ENCODE data around the gene LRRC36. TPM values are rescaled to one million over a fixed set of nuclear protein-coding genes. Genes with fewer than 3 reads are reported as not detected.
A peak's percentile ranks its signal among the peaks of the same experiment; 100 is the strongest.

LRRC36 gene
- polyA plus RNA-seq, 3 donors: 0.65 to 3.2 (median 1.8) TPM

GRCh38 chr16:67399749-67400704 lies 73.4 kb downstream of the LRRC36 start:
- Mint-ChIP-seq H3K9me3 (peaks cover 0 to 2% (median 0%) of the 10 kb centered on the region in 7 donors), H3K4me3 (no peak overlapping the region), H3K4me1 (peaks cover 14% of the 10 kb centered on the region), H3K36me3 (no peaks in the 10 kb centered on the region), H3K27ac (no peak overlapping the region), H3K27me3 (ENCODE audit: low read depth in 3 of 3) (peaks cover 2 to 24% (median 7%) of the 10 kb centered on the region in 3 donors)
- Histone ChIP-seq H3K27ac (ENCODE audit: low read depth in 1 of 2, low read length in 2 of 2) (no peak overlapping the region), H3K27me3 (ENCODE audit: control insufficient read depth in 2 of 2, insufficient read depth in 2 of 2, low read length in 2 of 2) (no peaks in the 10 kb centered on the region), H3K9ac (ENCODE audit: insufficient read depth, low read length, poor library complexity, severe bottlenecking) (no peak overlapping the region), H3K4me1 (ENCODE audit: control insufficient read depth in 1 of 2, insufficient read depth in 2 of 2, low read length in 2 of 2) (peaks cover 22 to 26% of the 10 kb centered on the region in 2 donors), H4K20me1 (ENCODE audit: insufficient read depth, low read length) (peaks cover 9% of the 10 kb centered on the region), H3K4me2 (replicated peaks; ENCODE audit: extremely low read depth, low read length, poor library complexity, severe bottlenecking) (no peak overlapping the region), H3K4me3 (replicated peaks in 1 of 3; ENCODE audit: low read depth in 2 of 3, low read length in 3 of 3) (no peak overlapping the region), H3K79me2 (ENCODE audit: insufficient read depth, low read length) (no peaks in the 10 kb centered on the region), H2AFZ (ENCODE audit: insufficient read depth, low read depth, low read length, poor library complexity, severe bottlenecking) (no peak overlapping the region), H3K9me3 (replicated peaks in 1 of 2; ENCODE audit: control insufficient read depth in 1 of 2, insufficient read depth in 1 of 2, low read length in 2 of 2) (no peaks in the 10 kb centered on the region), H3K36me3 (replicated peaks in 1 of 2; ENCODE audit: control insufficient read depth in 1 of 2, insufficient read depth in 2 of 2, low read length in 2 of 2) (no peaks in the 10 kb centered on the region)
- peak; percentile 80 for TF ChIP-seq CTCF (IDR thresholded peaks at IDR 0.05)
- no peak for DNase-seq
- 84% methylated on average over 16 of the region's 19 CpGs for WGBS (ENCODE audit: insufficient coverage)
- intact Hi-C loops (cut with micrococcal nuclease): loop anchor here (2.0 to 10.0 kb wide), 5 partner anchors 27 to 123 kb away; partner anchors contain the start of gene PLEKHG4 (in 1 of the 2)

GRCh38 chr16:67400901-67401300 lies 74.3 kb downstream of the LRRC36 start:
- no peak overlapping the region for H3K9ac ChIP-seq (ENCODE audit: insufficient read depth, low read length, poor library complexity, severe bottlenecking)
- H3K27ac ChIP-seq (ENCODE audit: low read depth in 1 of 2, low read length in 2 of 2): no peak overlapping the region
- H3K27me3 Mint-ChIP-seq (ENCODE audit: low read depth in 3 of 3): peaks cover 2 to 17% (median 5%) of the 10 kb centered on the region in 3 donors
- no peaks in the 10 kb centered on the region for H3K79me2 ChIP-seq (ENCODE audit: insufficient read depth, low read length)
- no peaks in the 10 kb centered on the region for H3K36me3 ChIP-seq (replicated peaks in 1 of 2; ENCODE audit: control insufficient read depth in 1 of 2, insufficient read depth in 2 of 2, low read length in 2 of 2)
- peaks cover 0 to 2% (median 0%) of the 10 kb centered on the region in 7 donors for H3K9me3 Mint-ChIP-seq
- H3K27me3 ChIP-seq (ENCODE audit: control insufficient read depth in 2 of 2, insufficient read depth in 2 of 2, low read length in 2 of 2): no peaks in the 10 kb centered on the region
- intact Hi-C loops (cut with micrococcal nuclease): loop anchor here in 1 of 2 donors (10.0 kb wide), 1 partner anchor 46 kb away; no protein-coding TSS in a partner anchor
- H4K20me1 ChIP-seq (ENCODE audit: insufficient read depth, low read length): peaks cover 1% of the 10 kb centered on the region
- H3K9me3 ChIP-seq (replicated peaks in 1 of 2; ENCODE audit: control insufficient read depth in 1 of 2, insufficient read depth in 1 of 2, low read length in 2 of 2): no peaks in the 10 kb centered on the region
- no peaks in the 10 kb centered on the region for H3K36me3 Mint-ChIP-seq
- no peak overlapping the region for H3K4me3 ChIP-seq (replicated peaks in 1 of 3; ENCODE audit: low read depth in 2 of 3, low read length in 3 of 3)
- no peak for DNase-seq
- 97% methylated on average over 13 of the region's 14 CpGs for WGBS (ENCODE audit: insufficient coverage)
- no peak overlapping the region for H3K4me2 ChIP-seq (replicated peaks; ENCODE audit: extremely low read depth, low read length, poor library complexity, severe bottlenecking)
- peaks cover 6% of the 10 kb centered on the region for H3K4me1 Mint-ChIP-seq
- no peak for TF ChIP-seq CTCF (IDR thresholded peaks at IDR 0.05)
- H3K4me3 Mint-ChIP-seq: no peak overlapping the region
- H2AFZ ChIP-seq (ENCODE audit: insufficient read depth, low read depth, low read length, poor library complexity, severe bottlenecking): no peak overlapping the region
- H3K27ac Mint-ChIP-seq: no peak overlapping the region
- H3K4me1 ChIP-seq (ENCODE audit: control insufficient read depth in 1 of 2, insufficient read depth in 2 of 2, low read length in 2 of 2): peaks cover 13 to 17% of the 10 kb centered on the region in 2 donors
